Liver (tissue), 9 donors: ENCODE data around the gene NIPAL1. TPM values are rescaled to one million over a fixed set of nuclear protein-coding genes. Genes with fewer than 3 reads are reported as not detected.

ENCODE experiments used
- DNase-seq: peaks from one replicate; pipeline ENCODE4 v3.0.0-alpha.2; 2017; ENCODE audit warnings: low spot score
- H3K27ac ChIP-seq, 2 donors: one replicate each; pipeline ENCODE4 v1.7.0; 2013; ENCODE audit warnings: inconsistent platforms in 2 of 2, low read length in 2 of 2, control low read depth in 1 of 2, low read depth in 1 of 2, mild to moderate bottlenecking in 1 of 2
- H3K27me3 ChIP-seq, 4 donors: one replicate each; pipeline versions ENCODE4 v1.6.1 to v1.7.0; 2013; ENCODE audit warnings: low read length in 3 of 4, inconsistent platforms in 1 of 4, mild to moderate bottlenecking in 1 of 4, moderate library complexity in 1 of 4; ENCODE audit not compliant: control insufficient read depth in 4 of 4, insufficient read depth in 4 of 4
- H3K36me3 ChIP-seq, 4 donors: one replicate each; pipeline versions ENCODE4 v1.6.1 to v1.7.0; 2013; ENCODE audit warnings: low read length in 3 of 4, mild to moderate bottlenecking in 3 of 4, low read depth in 1 of 4, moderate library complexity in 1 of 4; ENCODE audit not compliant: control insufficient read depth in 4 of 4, insufficient read depth in 3 of 4
- H3K4me1 ChIP-seq, 4 donors: one replicate each; pipeline versions ENCODE4 v1.6.1 to v1.7.0; 2013; ENCODE audit warnings: low read length in 3 of 4, mild to moderate bottlenecking in 3 of 4, moderate library complexity in 1 of 4; ENCODE audit not compliant: control insufficient read depth in 4 of 4, insufficient read depth in 4 of 4
- H3K4me3 ChIP-seq, 3 donors: one replicate each; pipeline versions ENCODE4 v1.6.1 to v1.7.0; 2013; ENCODE audit warnings: low read length in 3 of 3, control low read depth in 1 of 3, low read depth in 1 of 3, mild to moderate bottlenecking in 1 of 3
- H3K9ac ChIP-seq, 2 donors: one replicate each; pipeline ENCODE4 v1.7.0; 2013; ENCODE audit warnings: low read length in 2 of 2, mild to moderate bottlenecking in 2 of 2, moderate library complexity in 2 of 2, control low read depth in 1 of 2, low read depth in 1 of 2
- H3K9me3 ChIP-seq, 4 donors: one replicate each; pipeline versions ENCODE4 v1.6.1 to v1.7.0; 2013; ENCODE audit warnings: low read length in 3 of 4; ENCODE audit not compliant: control insufficient read depth in 4 of 4
- CTCF ChIP-seq: fragments of 150-350 bp; IDR thresholded peaks from 2 replicates; pipeline ENCODE4 v1.5.1; 2017; ENCODE audit warnings: improper control_type of control experiment, low read depth, low read length; ENCODE audit not compliant: missing input control
- EGR1 ChIP-seq, 2 donors: IDR thresholded peaks; 2 replicates each; pipeline ENCODE4 v1.6.1; 2016 to 2018; ENCODE audit warnings: antibody characterized with exemption in 2 of 2, low read depth in 2 of 2
- FOXA1 ChIP-seq: IDR thresholded peaks from 2 replicates; pipeline ENCODE4 v1.6.1; 2016; ENCODE audit warnings: antibody characterized with exemption
- FOXA2 ChIP-seq: IDR thresholded peaks from 2 replicates; pipeline ENCODE4 v1.6.1; 2016; ENCODE audit warnings: antibody characterized with exemption
- GABPA ChIP-seq, 2 donors: IDR thresholded peaks in 1 of 2; conservative IDR thresholded peaks in 1 of 2; 2 replicates each; pipeline ENCODE4 v1.6.1; 2016; ENCODE audit warnings: antibody characterized with exemption in 2 of 2, mild to moderate bottlenecking in 1 of 2, moderate library complexity in 1 of 2
- HNF4A ChIP-seq, 2 donors: conservative IDR thresholded peaks; 2 replicates each; pipeline ENCODE4 v1.6.1; 2016; ENCODE audit warnings: antibody characterized with exemption in 2 of 2, mild to moderate bottlenecking in 2 of 2
- HNF4G ChIP-seq: IDR thresholded peaks from 2 replicates; pipeline ENCODE4 v1.6.1; 2016; ENCODE audit warnings: antibody characterized with exemption
- JUND ChIP-seq, 2 donors: IDR thresholded peaks; 2 replicates each; pipeline ENCODE4 v1.6.1; 2016; ENCODE audit warnings: antibody characterized with exemption in 2 of 2
- MAX ChIP-seq: IDR thresholded peaks from 2 replicates; pipeline ENCODE4 v1.6.1; 2016; ENCODE audit warnings: antibody characterized with exemption
- NR2F2 ChIP-seq: IDR thresholded peaks from 2 replicates; pipeline ENCODE4 v1.6.1; 2016; ENCODE audit warnings: antibody characterized with exemption
- RAD21 ChIP-seq, 2 donors: IDR thresholded peaks; 2 replicates each; pipeline ENCODE4 v1.6.1; 2016; ENCODE audit warnings: antibody characterized with exemption in 2 of 2, mild to moderate bottlenecking in 2 of 2
- REST ChIP-seq: IDR thresholded peaks from 2 replicates; pipeline ENCODE4 v1.6.1; 2016; ENCODE audit warnings: antibody characterized with exemption, mild to moderate bottlenecking
- RXRA ChIP-seq, 2 donors: IDR thresholded peaks; 2 replicates each; pipeline ENCODE4 v1.6.1; 2017 to 2018; ENCODE audit warnings: antibody characterized with exemption in 2 of 2, mild to moderate bottlenecking in 1 of 2
- SP1 ChIP-seq: IDR thresholded peaks from 2 replicates; pipeline ENCODE4 v1.6.1; 2018; ENCODE audit warnings: antibody characterized with exemption, mild to moderate bottlenecking
- TAF1 ChIP-seq: conservative IDR thresholded peaks from 2 replicates; pipeline ENCODE4 v1.6.1; 2016; ENCODE audit warnings: antibody characterized with exemption, mild to moderate bottlenecking
- YY1 ChIP-seq: IDR thresholded peaks from 2 replicates; pipeline ENCODE4 v1.6.1; 2016; ENCODE audit warnings: antibody characterized with exemption, mild to moderate bottlenecking
- ZBTB33 ChIP-seq: IDR thresholded peaks from 2 replicates; pipeline ENCODE4 v1.6.1; 2016; ENCODE audit warnings: antibody characterized with exemption
- WGBS: extraction: QIAGEN DNeasy Blood & Tissue Kit; methylation state at CpG from one replicate; pipeline ENCODE4 v1.1.7; 2013; 5-methylcytosine and 5-hydroxymethylcytosine counted together
- polyA plus RNA-seq, 2 donors: library from polyadenylated mRNA; stranded (reverse) in 1 of 2; unstranded in 1 of 2; fragments of 200-250 nt in 1 of 2; fragments of >200 nt in 1 of 2; fragmentation: Nextera tagmentation in 1 of 2; extraction: Ambion mirVana in 1 of 2; gene quantifications; one replicate each; pipeline versions ENCODE4 v1.2.1 to v1.2.3, GENCODE V29; 2013 to 2015
- total RNA-seq, 2 donors: library from RNA; depleted of rRNA; stranded (reverse); fragments of >200 nt; gene quantifications; one replicate each; pipeline ENCODE4 v1.2.3, GENCODE V29; 2014
- TF ChIP-seq, protein P1 (sequence below): IDR thresholded peaks from 2 replicates; pipeline ENCODE4 v1.6.1; 2016; ENCODE audit warnings: antibody characterized with exemption
- donor health status: healthy.
- donor health status: healthy.
- donor health status: healthy.
- donor health status: healthy.
- donor health status: healthy.

The NIPAL1 gene
- total and polyA plus RNA-seq, 4 donors, result 2.5 to 10.7 (median 6.1) TPM

DNA sequence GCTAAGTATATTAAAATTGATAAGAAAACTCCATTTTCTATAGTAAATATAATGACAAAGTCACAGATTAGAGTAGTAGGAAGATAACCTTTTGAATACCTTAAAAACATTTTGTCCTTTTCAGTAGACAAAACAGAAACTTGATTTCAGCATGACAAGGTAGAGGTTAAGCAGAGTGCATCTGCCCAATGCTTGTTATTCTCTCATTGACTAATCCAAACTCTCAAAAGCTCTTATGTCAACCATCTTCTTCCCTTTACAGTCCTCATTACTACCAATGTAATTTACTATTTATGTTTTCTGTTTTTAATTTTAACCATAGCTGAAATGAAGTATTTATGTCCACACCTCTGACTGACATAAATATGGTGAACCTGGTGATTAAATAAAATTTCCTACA, 11.1 kb downstream of the NIPAL1 start (continued):
- no peak for TF ChIP-seq REST

DNA sequence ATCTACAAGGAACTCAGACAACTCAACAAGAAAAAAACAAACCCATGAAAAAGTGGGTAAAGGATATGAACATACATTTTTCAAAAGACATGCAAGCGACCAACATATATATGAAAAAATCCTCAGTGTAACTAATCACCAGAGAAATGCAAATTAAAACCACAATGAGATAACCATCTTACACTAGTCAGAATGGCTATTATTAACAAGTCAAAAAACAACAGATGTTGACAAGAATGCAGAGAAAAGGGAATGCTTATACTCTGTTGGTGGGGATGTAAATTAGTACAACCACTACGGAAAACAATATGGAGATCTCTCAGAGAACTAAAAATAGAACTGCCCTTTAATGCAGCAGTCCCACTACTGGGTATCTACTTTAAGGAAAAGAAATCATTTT, 12.1 kb downstream of the NIPAL1 start:
- H3K9me3 ChIP-seq, result no peaks in the 10 kb centered on the region
- WGBS, result 62% methylated on average over 2 of the region's 2 CpGs
- peaks cover 9 to 19% (median 11%) of the 10 kb centered on the region in 4 donors for H3K4me1 ChIP-seq
- peaks cover 0 to 18% (median 9%) of the 10 kb centered on the region in 4 donors for H3K36me3 ChIP-seq
- no peaks in the 10 kb centered on the region for H3K27me3 ChIP-seq
- no peak for DNase-seq
- TF ChIP-seq, protein P1, sequence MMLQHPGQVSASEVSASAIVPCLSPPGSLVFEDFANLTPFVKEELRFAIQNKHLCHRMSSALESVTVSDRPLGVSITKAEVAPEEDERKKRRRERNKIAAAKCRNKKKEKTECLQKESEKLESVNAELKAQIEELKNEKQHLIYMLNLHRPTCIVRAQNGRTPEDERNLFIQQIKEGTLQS, result no peak
- TF ChIP-seq SP1 (no peak), CTCF (no peak), YY1 (no peak), JUND (IDR thresholded peaks at IDR 0.05) (no peak), RAD21 (IDR thresholded peaks at IDR 0.05) (no peak), MAX (no peak), FOXA1 (no peak), HNF4A (conservative IDR thresholded peaks at IDR 0.05) (no peak)
- H3K27ac ChIP-seq, result no peak overlapping the region
- H3K4me3 ChIP-seq, result no peak overlapping the region
- H3K9ac ChIP-seq, result no peak overlapping the region

DNA sequence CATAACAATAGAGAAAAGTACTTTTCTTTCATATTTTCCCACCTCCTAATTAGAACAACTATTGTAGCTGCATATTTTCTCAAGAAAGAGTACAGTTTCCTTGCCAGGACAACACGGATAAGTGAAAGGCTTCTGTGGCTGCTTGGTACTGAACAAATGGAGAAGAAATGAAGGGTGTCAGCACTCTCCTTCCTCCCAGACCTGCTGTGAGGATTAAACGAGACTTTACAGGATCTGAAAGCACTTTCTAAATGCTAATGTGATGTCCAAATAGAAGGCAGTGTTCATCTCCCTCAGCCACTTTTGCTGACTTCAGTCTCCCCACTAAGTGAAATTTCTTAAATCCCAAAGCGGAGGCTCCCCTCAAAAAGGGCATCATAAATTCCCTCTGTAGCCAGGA, 13.9 kb downstream of the NIPAL1 start:
- Histone ChIP-seq H3K27ac (no peak overlapping the region), H3K9ac (no peak overlapping the region), H3K9me3 (no peaks in the 10 kb centered on the region), H3K4me1 (peaks cover 9 to 21% (median 11%) of the 10 kb centered on the region in 4 donors), H3K27me3 (no peaks in the 10 kb centered on the region), H3K36me3 (peaks cover 0 to 19% (median 10%) of the 10 kb centered on the region in 4 donors), H3K4me3 (no peak overlapping the region)
- TF ChIP-seq GABPA (IDR thresholded peaks at IDR 0.05 in 1 of 2, conservative IDR thresholded peaks at IDR 0.05 in 1 of 2) (no peak), NR2F2 (no peak), CTCF (no peak), EGR1 (IDR thresholded peaks at IDR 0.05; ENCODE audit: low read depth in 2 of 2) (no peak), FOXA2 (no peak), FOXA1 (no peak), MAX (no peak), YY1 (no peak), SP1 (no peak), TAF1 (no peak), JUND (IDR thresholded peaks at IDR 0.05) (no peak), ZBTB33 (no peak), HNF4A (conservative IDR thresholded peaks at IDR 0.05) (no peak), HNF4G (no peak), RXRA (IDR thresholded peaks at IDR 0.05) (no peak)
- TF ChIP-seq, protein P1, result no peak
- DNase-seq, result no peak
- WGBS, result 83% methylated on average over 3 of the region's 3 CpGs
